Fibroblast of pulmonary artery (primary cell): ENCODE data around the gene SUCLG2.

Experiments
- DNase-seq: peaks from one replicate; pipeline ENCODE4 v3.0.0-alpha.2; 2010; ENCODE audit warnings: low read depth
- H3K4me3 ChIP-seq: replicated peaks from 2 replicates; pipeline ENCODE4 v1.5.1; 2011; ENCODE audit warnings: low read depth, mild to moderate bottlenecking, control low read depth, low read length, moderate library complexity
- CTCF ChIP-seq: IDR thresholded peaks from 2 replicates; pipeline ENCODE4 v1.5.1; 2011; ENCODE audit warnings: mild to moderate bottlenecking, control low read depth, low read length, inconsistent platforms; ENCODE audit errors: missing control alignments

Gene SUCLG2

GRCh38 chr3:67653425-67654098, 850 bp downstream of the SUCLG2 start:
- H3K4me3 ChIP-seq = peak overlapping the region; percentile 68
- TF ChIP-seq CTCF = no peak
- DNase-seq = no peak

- TF ChIP-seq CTCF = no peak
- no peak for DNase-seq
- H3K4me3 ChIP-seq = no peak overlapping the region
Measured at GRCh38 chr3:67650084-67650483, 4.3 kb downstream of the SUCLG2 start.

GRCh38 chr3:67649681-67650080, 4.7 kb downstream of the SUCLG2 start:
- no peak for DNase-seq
- no peak overlapping the region for H3K4me3 ChIP-seq
- no peak for TF ChIP-seq CTCF

- DNase-seq = no peak
- TF ChIP-seq CTCF = no peak
Measured at GRCh38 chr3:67648701-67649100, 5.7 kb downstream of the SUCLG2 start.

GRCh38 chr3:67648229-67648628, 6.2 kb downstream of the SUCLG2 start:
- no peak for DNase-seq
- TF ChIP-seq CTCF = no peak
- H3K4me3 ChIP-seq = no peak overlapping the region

More at GRCh38 chr3:67648701-67649100, 5.7 kb downstream of the SUCLG2 start:
- no peak overlapping the region for H3K4me3 ChIP-seq

- no peak overlapping the region for H3K4me3 ChIP-seq
- no peak for TF ChIP-seq CTCF
- DNase-seq = peak; percentile 95
Measured at GRCh38 chr3:67647390-67647878, 7.0 kb downstream of the SUCLG2 start.

GRCh38 chr3:67646586-67647234, 7.7 kb downstream of the SUCLG2 start:
- no peak for TF ChIP-seq CTCF
- no peak overlapping the region for H3K4me3 ChIP-seq
- DNase-seq = peak; percentile 30
